Naive thymus-derived CD8-positive, alpha-beta T cell (primary cell): ENCODE results near the gene TMEM94. TPM values are rescaled to one million over a fixed set of nuclear protein-coding genes. Genes with fewer than 3 reads are reported as not detected.
"Not testable (repeated sequence)": the region's sequence is repeated elsewhere in the genome, so short reads cannot be mapped to it uniquely, and the experiment has no call there.

Experiments used
- ATAC-seq, 2 donors: fragments of 150-1000 bp; cut with Tn5 transposase in 1 of 2; sonication (Bioruptor Pico), chemical (Tn5 transposase) in 1 of 2; 1 replicate in 1 of 2; 2 replicates in 1 of 2; pipeline ENCODE4 v1.10.0; 2021; ENCODE audit warnings: mild to moderate bottlenecking in 2 of 2, moderate library complexity in 2 of 2
- POLR2A ChIA-PET: fragments of 350-600 bp; sonication (Branson Sonifier 250); formaldehyde crosslinking; loops from one replicate; lab custom pipeline; 2021; ENCODE audit warnings: antibody characterized with exemption; lab: Charles Lee
- DNase-seq, 10 donors: peaks; one replicate each; pipeline versions ENCODE4 v3.0.0 to v3.0.0-alpha.2; 2020 to 2022
- H3K27ac Mint-ChIP-seq, 10 donors: one replicate each; pipeline ENCODE4 v1.8.0; 2020 to 2022; ENCODE audit warnings: mild to moderate bottlenecking in 10 of 10, mixed read lengths in 10 of 10, moderate library complexity in 4 of 10, inconsistent platforms in 1 of 10
- H3K27me3 Mint-ChIP-seq, 5 donors: one replicate each; pipeline ENCODE4 v1.8.0; 2021 to 2022; ENCODE audit warnings: mixed read lengths in 5 of 5
- H3K36me3 Mint-ChIP-seq, 3 donors: one replicate each; pipeline ENCODE4 v1.8.0; 2020 to 2022; ENCODE audit warnings: mixed read lengths in 3 of 3, mild to moderate bottlenecking in 2 of 3, inconsistent platforms in 1 of 3
- H3K4me1 Mint-ChIP-seq, 4 donors: one replicate each; pipeline ENCODE4 v1.8.0; 2021 to 2022; ENCODE audit warnings: mixed read lengths in 4 of 4
- H3K4me3 Mint-ChIP-seq, 10 donors: one replicate each; pipeline ENCODE4 v1.8.0; 2020 to 2022; ENCODE audit warnings: mild to moderate bottlenecking in 10 of 10, mixed read lengths in 10 of 10, moderate library complexity in 6 of 10, inconsistent platforms in 1 of 10
- H3K9me3 Mint-ChIP-seq, 9 donors: one replicate each; pipeline ENCODE4 v1.8.0; 2020 to 2022; ENCODE audit warnings: mixed read lengths in 9 of 9, mild to moderate bottlenecking in 3 of 9, inconsistent platforms in 1 of 9, moderate library complexity in 1 of 9
- polyA plus RNA-seq, 3 donors: library from polyadenylated mRNA; unstranded; fragments of 300-500 nt; fragmentation: Illumina TruSeq; gene quantifications; one replicate each; pipeline ENCODE4 v1.2.3, GENCODE V29; 2021
- total RNA-seq, 8 experiments: library from RNA in 2 of 8; stranded (reverse) in 2 of 8; gene quantifications; one replicate each; pipeline ENCODE4 v1.2.3 and lab custom pipeline; 2021 to 2026

TMEM94 gene
- total and polyA plus RNA-seq, 5 experiments from 2014 or later, result 8.4 to 108 (median 23.5) TPM

GRCh38 chr17:75454193-75454592 lies 2.2 kb upstream of the TMEM94 start:
- DNase-seq, result no peak
- Mint-ChIP-seq H3K4me1 (peaks cover 7 to 39% (median 25%) of the 10 kb centered on the region in 4 donors), H3K27ac (peak overlapping the region in 2 of 10 donors; percentile 19 to 44), H3K9me3 (no peaks in the 10 kb centered on the region), H3K27me3 (no peaks in the 10 kb centered on the region), H3K36me3 (no peaks in the 10 kb centered on the region), H3K4me3 (peak overlapping the region in 2 of 10 donors; percentile 4 to 33)
- POLR2A ChIA-PET, result interaction anchor here (1.6 kb wide), 1 partner anchor 134 kb away, joined by 11 read pairs; no protein-coding TSS in a partner anchor
- ATAC-seq, result no peak

- POLR2A ChIA-PET, result interaction anchor here (0.7 to 1.6 kb wide), 2 partner anchors 10 to 134 kb away, joined by 4 to 11 read pairs; no protein-coding TSS in a partner anchor
Measured at GRCh38 chr17:75454672-75455071, 1.8 kb upstream of the TMEM94 start.

GRCh38 chr17:75456039-75456416 lies 407 bp upstream of the TMEM94 start:
- H3K36me3 Mint-ChIP-seq, result no peaks in the 10 kb centered on the region
- peak overlapping the region; percentile 88 to 96 (median 94) for H3K4me3 Mint-ChIP-seq
- POLR2A ChIA-PET, result interaction anchor here (0.5 to 2.7 kb wide), 22 partner anchors 8 to 1955 kb away, joined by 3 to 29 read pairs (median 4); partner anchors contain the start of genes LLGL2, MFSD11, MIF4GD and RECQL5
- H3K4me1 Mint-ChIP-seq, result peaks cover 11 to 54% (median 36%) of the 10 kb centered on the region in 4 donors
- ATAC-seq (peak; percentile 39 to 43), DNase-seq (no peak)
- no peaks in the 10 kb centered on the region for H3K27me3 Mint-ChIP-seq
- H3K9me3 Mint-ChIP-seq, result no peaks in the 10 kb centered on the region
- peak overlapping the region; percentile 84 to 98 (median 95) for H3K27ac Mint-ChIP-seq

More at GRCh38 chr17:75454672-75455071, 1.8 kb upstream of the TMEM94 start:
- not testable (repeated sequence) for DNase-seq, H3K36me3 Mint-ChIP-seq, ATAC-seq, H3K27me3 Mint-ChIP-seq, H3K9me3 Mint-ChIP-seq
- Mint-ChIP-seq H3K27ac (peak overlapping the region in 2 of 10 donors; percentile 9 to 44), H3K4me3 (peak overlapping the region in 1 of 10 donors; percentile 95), H3K4me1 (peaks cover 8 to 44% (median 30%) of the 10 kb centered on the region in 4 donors)

- peaks cover 11 to 54% (median 36%) of the 10 kb centered on the region in 4 donors for H3K4me1 Mint-ChIP-seq
- no peaks in the 10 kb centered on the region for H3K27me3 Mint-ChIP-seq
- H3K36me3 Mint-ChIP-seq, result no peaks in the 10 kb centered on the region
- H3K9me3 Mint-ChIP-seq, result no peaks in the 10 kb centered on the region
- peak overlapping the region; percentile 79 to 98 (median 95) for H3K27ac Mint-ChIP-seq
- ATAC-seq, result peak; percentile 20 to 35
- POLR2A ChIA-PET, result interaction anchor here (1.0 to 2.7 kb wide), 10 partner anchors 10 to 1280 kb away, joined by 3 to 29 read pairs (median 4); partner anchors contain the start of genes MFSD11, RECQL5, SAP30BP and SLC25A19
- peak overlapping the region; percentile 88 to 96 (median 94) for H3K4me3 Mint-ChIP-seq
- DNase-seq, result peak in 6 of 10 donors; percentile 2 to 18 (median 10)
Measured at GRCh38 chr17:75457047-75457654, 716 bp downstream of the TMEM94 start.

GRCh38 chr17:75459246-75459589 lies 2.8 kb downstream of the TMEM94 start:
- POLR2A ChIA-PET, result no interaction called here
- Mint-ChIP-seq H3K4me1 (peaks cover 18 to 56% (median 45%) of the 10 kb centered on the region in 4 donors), H3K36me3 (no peaks in the 10 kb centered on the region), H3K27ac (peak overlapping the region in 5 of 10 donors; percentile 12 to 73 (median 49)), H3K27me3 (no peaks in the 10 kb centered on the region), H3K4me3 (peak overlapping the region in 2 of 10 donors; percentile 12 to 66), H3K9me3 (no peaks in the 10 kb centered on the region)
- ATAC-seq (no peak), DNase-seq (no peak)

DNA sequence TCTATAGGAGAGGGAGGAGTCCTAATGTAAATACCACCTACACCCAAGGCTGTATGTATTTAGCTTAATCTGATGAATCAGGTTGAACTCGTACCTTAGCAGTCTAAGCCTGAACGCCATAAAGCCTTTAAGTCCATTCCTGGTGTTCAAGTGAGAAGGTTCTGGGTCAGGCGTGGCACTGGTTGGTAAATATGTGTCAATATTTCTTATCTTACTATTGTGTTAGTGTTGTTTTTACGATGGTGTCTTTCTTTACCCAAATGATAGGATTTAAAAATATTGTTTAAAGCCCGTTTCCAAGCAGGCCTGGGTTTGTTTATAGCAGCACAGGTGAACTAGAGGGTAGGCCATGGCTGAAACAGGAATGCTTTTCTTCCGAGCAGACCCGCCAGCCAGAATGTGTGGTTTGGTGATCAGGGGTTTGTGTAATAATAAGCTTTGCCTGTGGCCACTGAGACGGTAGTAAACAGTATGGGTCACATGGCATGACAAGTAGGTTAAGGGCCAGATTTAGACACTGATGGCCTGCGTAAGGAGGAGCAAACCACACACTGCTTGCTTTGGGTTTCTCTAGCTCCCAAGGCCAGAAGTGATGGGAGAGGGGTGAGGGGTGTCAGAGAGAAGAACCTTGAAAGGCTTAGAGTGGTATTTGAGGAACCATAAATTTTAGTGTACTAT lies 3.3 kb downstream of the TMEM94 start:
- POLR2A ChIA-PET, result interaction anchor here (0.6 to 0.7 kb wide), 2 partner anchors 684 to 1579 kb away, joined by 3 to 5 read pairs; no protein-coding TSS in a partner anchor
- H3K27ac Mint-ChIP-seq, result peak overlapping the region in 5 of 10 donors; percentile 12 to 77 (median 71)

GRCh38 chr17:75460295-75460694 lies 3.9 kb downstream of the TMEM94 start:
- no peak for DNase-seq
- H3K4me1 Mint-ChIP-seq, result peaks cover 20 to 56% (median 52%) of the 10 kb centered on the region in 4 donors
- no peak for ATAC-seq
- no peaks in the 10 kb centered on the region for H3K36me3 Mint-ChIP-seq
- H3K27me3 Mint-ChIP-seq, result no peaks in the 10 kb centered on the region
- H3K9me3 Mint-ChIP-seq, result no peaks in the 10 kb centered on the region
- POLR2A ChIA-PET, result interaction anchor here (0.6 to 0.7 kb wide), 2 partner anchors 685 to 1578 kb away, joined by 3 to 5 read pairs; no protein-coding TSS in a partner anchor
- H3K4me3 Mint-ChIP-seq, result peak overlapping the region in 1 of 10 donors; percentile 21
- peak overlapping the region in 1 of 10 donors; percentile 12 for H3K27ac Mint-ChIP-seq

More for the DNA sequence above, 3.3 kb downstream of the TMEM94 start:
- H3K4me3 Mint-ChIP-seq, result peak overlapping the region in 2 of 10 donors; percentile 22 to 66
- no peaks in the 10 kb centered on the region for H3K27me3 Mint-ChIP-seq
- DNase-seq, result no peak
- no peaks in the 10 kb centered on the region for H3K9me3 Mint-ChIP-seq
- no peak for ATAC-seq
- H3K36me3 Mint-ChIP-seq, result no peaks in the 10 kb centered on the region
- peaks cover 20 to 53% (median 48%) of the 10 kb centered on the region in 4 donors for H3K4me1 Mint-ChIP-seq

- ATAC-seq (no peak), DNase-seq (no peak)
- Mint-ChIP-seq H3K9me3 (no peaks in the 10 kb centered on the region), H3K4me1 (peaks cover 18 to 49% (median 31%) of the 10 kb centered on the region in 4 donors), H3K27ac (peak overlapping the region in 1 of 10 donors; percentile 2), H3K36me3 (peaks cover 0 to 3% (median 1%) of the 10 kb centered on the region in 3 donors), H3K27me3 (no peaks in the 10 kb centered on the region), H3K4me3 (no peak overlapping the region)
- POLR2A ChIA-PET, result interaction anchor here (0.6 kb wide), 2 partner anchors 62 to 124 kb away, joined by 3 to 4 read pairs; partner anchors contain the start of gene LLGL2
Measured at GRCh38 chr17:75463603-75464002, 7.2 kb downstream of the TMEM94 start.

GRCh38 chr17:75465039-75465438 lies 8.6 kb downstream of the TMEM94 start:
- no peaks in the 10 kb centered on the region for H3K27me3 Mint-ChIP-seq
- POLR2A ChIA-PET, result no interaction called here
- H3K9me3 Mint-ChIP-seq, result no peaks in the 10 kb centered on the region
- no peak overlapping the region for H3K4me3 Mint-ChIP-seq
- peaks cover 12 to 37% (median 19%) of the 10 kb centered on the region in 4 donors for H3K4me1 Mint-ChIP-seq
- H3K27ac Mint-ChIP-seq, result no peak overlapping the region
- H3K36me3 Mint-ChIP-seq, result peaks cover 0 to 3% (median 1%) of the 10 kb centered on the region in 3 donors
- ATAC-seq (no peak), DNase-seq (no peak)

DNA sequence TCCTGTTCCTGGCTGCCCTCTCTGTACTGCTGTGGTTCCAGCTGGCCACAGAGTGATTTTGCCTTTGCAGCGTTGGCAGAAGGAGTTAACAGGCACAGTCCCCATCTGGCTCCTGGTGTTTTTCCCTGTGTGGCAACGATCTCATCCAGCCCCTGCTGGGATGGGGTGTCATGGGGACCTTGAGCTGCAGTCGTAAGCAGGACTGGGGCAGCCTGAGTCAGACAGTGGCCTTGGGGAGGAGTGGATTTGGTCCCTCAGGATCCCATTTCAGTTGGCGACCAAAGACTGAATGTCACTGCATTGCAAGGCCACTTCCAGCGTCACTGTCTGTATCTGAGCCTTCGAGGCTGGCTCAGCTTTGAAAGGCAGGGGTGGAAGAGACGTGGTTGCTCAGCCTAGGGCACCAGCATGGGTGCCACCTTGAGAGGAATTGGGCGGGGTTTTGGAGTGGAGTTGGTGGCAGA lies 11.9 kb downstream of the TMEM94 start:
- ATAC-seq, result no peak
- peaks cover 7 to 23% (median 8%) of the 10 kb centered on the region in 3 donors for H3K36me3 Mint-ChIP-seq
- H3K4me3 Mint-ChIP-seq, result no peak overlapping the region
- peak overlapping the region in 1 of 10 donors; percentile 47 for H3K27ac Mint-ChIP-seq
- DNase-seq, result no peak
- H3K4me1 Mint-ChIP-seq, result peaks cover 12 to 32% (median 14%) of the 10 kb centered on the region in 4 donors
- no peaks in the 10 kb centered on the region for H3K9me3 Mint-ChIP-seq
- POLR2A ChIA-PET, result interaction anchor here (1.4 kb wide), 1 partner anchor 12 kb away, joined by 4 read pairs; the partner anchor contains the start of gene TMEM94
- no peaks in the 10 kb centered on the region for H3K27me3 Mint-ChIP-seq

- Mint-ChIP-seq H3K27me3 (no peaks in the 10 kb centered on the region), H3K4me3 (no peak overlapping the region), H3K9me3 (no peaks in the 10 kb centered on the region), H3K36me3 (peaks cover 7 to 28% (median 8%) of the 10 kb centered on the region in 3 donors), H3K27ac (peak overlapping the region in 1 of 10 donors; percentile 47), H3K4me1 (peaks cover 8 to 26% (median 10%) of the 10 kb centered on the region in 4 donors)
- ATAC-seq (no peak), DNase-seq (no peak)
- POLR2A ChIA-PET, result interaction anchor here (1.4 kb wide), 1 partner anchor 12 kb away, joined by 4 read pairs; the partner anchor contains the start of gene TMEM94
Measured at GRCh38 chr17:75468779-75469373, 12.4 kb downstream of the TMEM94 start.

GRCh38 chr17:75471207-75471606 lies 14.8 kb downstream of the TMEM94 start:
- Mint-ChIP-seq H3K4me1 (peaks cover 1 to 9% (median 4%) of the 10 kb centered on the region in 4 donors), H3K27me3 (no peaks in the 10 kb centered on the region), H3K4me3 (no peak overlapping the region), H3K36me3 (peaks cover 7 to 38% (median 10%) of the 10 kb centered on the region in 3 donors), H3K27ac (peak overlapping the region in 1 of 10 donors; percentile 48), H3K9me3 (no peaks in the 10 kb centered on the region)
- POLR2A ChIA-PET, result interaction anchor here (0.7 kb wide), 1 partner anchor 167 kb away, joined by 6 read pairs; no protein-coding TSS in a partner anchor
- ATAC-seq (no peak), DNase-seq (no peak)
